K562 (cell line): ENCODE data around the gene POU1F1. TPM values are rescaled to one million over a fixed set of nuclear protein-coding genes. Genes with fewer than 3 reads are reported as not detected.
A peak's percentile ranks its signal among the peaks of the same experiment; 100 is the strongest.

Experiments used
- ATAC-seq: fragments of 200-7000 bp; cut with Tn5 transposase; 3 replicates; pipeline ENCODE4 v1.9.1; 2020; ENCODE audit warnings: moderate library complexity
- BruUV-seq: library from RNA; stranded (reverse); fragments of 400-500 nt; replicated peaks from 2 replicates; lab custom pipeline; 2021; lab: Mats Ljungman, UMichigan
- CTCF ChIA-PET: fragments of 300-600 bp; formaldehyde crosslinking; extraction: SDS; loops from one replicate; lab custom pipeline; 2021; ENCODE audit warnings: low intra/inter-chr PET ratio; lab: Yijun Ruan, JAX
- POLR2A ChIA-PET: fragments of 300-600, 350-650 bp; sonication (Branson Sonifier 250); formaldehyde crosslinking; extraction: SDS; loops from one replicate; lab custom pipeline; 2021; ENCODE audit warnings: antibody characterized with exemption, inconsistent platforms; lab: Yijun Ruan, JAX
- DNase-seq, 4 experiments: peaks; one replicate each; pipeline versions ENCODE4 v3.0.0 to v3.0.0-alpha.2; 2011 to 2018; ENCODE audit warnings: low spot score in 3 of 4, mixed read lengths in 3 of 4; ENCODE audit errors: extremely low read depth in 1 of 4
- FAIRE-seq: peaks from 2 replicates; lab custom pipeline; 2011; peaks lifted over from hg19 to GRCh38; lab: Jason Lieb, UNC
- H2AFZ ChIP-seq: 2 replicates; pipeline ENCODE4 v1.6.0; 2011; ENCODE audit warnings: low read depth, low read length, control low read depth, inconsistent platforms
- H3K27ac ChIP-seq: fragments of 200-600 bp; 3 replicates; pipeline ENCODE4 v1.8.0; 2011; ENCODE audit warnings: low read depth, mild to moderate bottlenecking, control low read depth, inconsistent platforms, low read length, moderate library complexity, mixed read lengths; ENCODE audit errors: extremely low read depth
- H3K27me3 ChIP-seq, 2 experiments: fragments of 300-600 bp in 1 of 2; 2 replicates in 1 of 2; 3 replicates in 1 of 2; pipeline versions ENCODE4 v1.6.0 to v1.8.0; 2011; ENCODE audit warnings: inconsistent platforms in 2 of 2, low read length in 2 of 2, mild to moderate bottlenecking in 1 of 2, mixed read lengths in 1 of 2, moderate library complexity in 1 of 2; ENCODE audit not compliant: control insufficient read depth in 2 of 2, insufficient read depth in 2 of 2
- H3K36me3 ChIP-seq: fragments of 300-600 bp; 3 replicates; pipeline ENCODE4 v1.8.0; 2011; ENCODE audit warnings: mild to moderate bottlenecking, low read length, inconsistent platforms; ENCODE audit not compliant: control insufficient read depth, insufficient read depth
- H3K4me1 ChIP-seq, 2 experiments: fragments of 200-600 bp in 1 of 2; replicated peaks in 1 of 2; 2 replicates in 1 of 2; 3 replicates in 1 of 2; pipeline versions ENCODE4 v1.5.1 to v1.8.0; 2011; ENCODE audit warnings: inconsistent platforms in 2 of 2, low read length in 2 of 2, mild to moderate bottlenecking in 1 of 2, mixed read lengths in 1 of 2, moderate library complexity in 1 of 2; ENCODE audit not compliant: control insufficient read depth in 2 of 2, insufficient read depth in 2 of 2
- H3K4me2 ChIP-seq: 2 replicates; pipeline ENCODE4 v1.6.1; 2011; ENCODE audit warnings: low read length, control low read depth, inconsistent platforms, mixed read lengths; ENCODE audit not compliant: insufficient read depth
- H3K4me3 ChIP-seq: fragments of 200-600 bp; sonication (generic), shearing (Covaris generic); 2 replicates; pipeline ENCODE4 v1.5.1; 2016; ENCODE audit warnings: control low read depth, inconsistent platforms
- H3K79me2 ChIP-seq: fragments of 200-600 bp; 3 replicates; pipeline ENCODE4 v1.8.0; 2011; ENCODE audit warnings: low read length, inconsistent platforms; ENCODE audit not compliant: control insufficient read depth, insufficient read depth
- H3K9ac ChIP-seq, 2 experiments: 2 replicates each; pipeline versions ENCODE4 v1.6.0 to v1.6.1; 2011; ENCODE audit warnings: low read depth in 2 of 2, low read length in 2 of 2, control low read depth in 1 of 2, inconsistent platforms in 1 of 2, mild to moderate bottlenecking in 1 of 2, mixed read lengths in 1 of 2; ENCODE audit not compliant: insufficient read depth in 1 of 2
- H3K9me1 ChIP-seq: one replicate; pipeline ENCODE4 v1.6.0; 2011; ENCODE audit warnings: inconsistent platforms, mild to moderate bottlenecking, low read length, moderate library complexity; ENCODE audit not compliant: control insufficient read depth, insufficient read depth
- H3K9me3 ChIP-seq: replicated peaks from 2 replicates; pipeline ENCODE4 v1.5.1; 2011; ENCODE audit warnings: low read depth, low read length, inconsistent platforms; ENCODE audit not compliant: control insufficient read depth, insufficient read depth
- H4K20me1 ChIP-seq: replicated peaks from 2 replicates; pipeline ENCODE4 v1.6.1; 2011; ENCODE audit warnings: low read length, inconsistent platforms, mixed read lengths; ENCODE audit not compliant: control insufficient read depth, insufficient read depth
- CEBPG ChIP-seq, 3 experiments: fragments of 200-800 bp in 1 of 3; sonication (Bioruptor generic) in 1 of 3; sonication (generic) in 1 of 3; formaldehyde crosslinking in 1 of 3; IDR thresholded peaks in 2 of 3; conservative IDR thresholded peaks in 1 of 3; 2 replicates each; pipeline versions ENCODE4 v1.6.1 to v1.8.0; 2016 to 2022; ENCODE audit warnings: missing compliant biosample characterization in 2 of 3, missing genetic modification characterization in 2 of 3, mild to moderate bottlenecking in 1 of 3, missing genetic modification reagents in 1 of 3
- FOXP1 ChIP-seq: sonication (generic); formaldehyde crosslinking; IDR thresholded peaks from 2 replicates; pipeline ENCODE4 v1.8.0; 2022; ENCODE audit warnings: mild to moderate bottlenecking, missing genetic modification reagents
- HNRNPL ChIP-seq: fragments of 200-400 bp; formaldehyde crosslinking; IDR thresholded peaks from 2 replicates; pipeline ENCODE4 v1.6.1; 2017; ENCODE audit warnings: low read depth, mild to moderate bottlenecking, low read length
- ILK ChIP-seq: fragments of 450-650 bp; IDR thresholded peaks from 2 replicates; pipeline ENCODE4 v1.6.1; 2016; ENCODE audit warnings: missing genetic modification characterization, low read depth, mild to moderate bottlenecking, missing compliant biosample characterization, moderate library complexity, borderline replicate concordance
- MCM2 ChIP-seq: fragments of 450-650 bp; IDR thresholded peaks from 2 replicates; pipeline ENCODE4 v1.6.1; 2017; ENCODE audit warnings: low read depth, mild to moderate bottlenecking
- PPARD ChIP-seq: fragments of 250-450 bp; sonication (Bioruptor Pico); IDR thresholded peaks from 2 replicates; pipeline ENCODE4 v1.8.0; 2022; ENCODE audit warnings: inconsistent platforms, mild to moderate bottlenecking, moderate library complexity
- RAD21 ChIP-seq, 2 experiments: fragments of 250-450 bp in 1 of 2; fragments of 450-650 bp in 1 of 2; sonication (Bioruptor Pico) in 1 of 2; formaldehyde crosslinking in 1 of 2; IDR thresholded peaks in 1 of 2; conservative IDR thresholded peaks in 1 of 2; 2 replicates each; pipeline versions ENCODE4 v1.4.0 to v1.8.0; 2020 to 2022; ENCODE audit warnings: mild to moderate bottlenecking in 2 of 2, moderate library complexity in 1 of 2
- RFX7 ChIP-seq: fragments of 250-450 bp; sonication (Bioruptor Pico); IDR thresholded peaks from 2 replicates; pipeline ENCODE4 v1.5.1; 2021; ENCODE audit warnings: mild to moderate bottlenecking
- SMC3 ChIP-seq: conservative IDR thresholded peaks from 2 replicates; pipeline ENCODE4 v1.6.1; 2011; ENCODE audit warnings: low read depth, low read length, improper control_type of control experiment; ENCODE audit not compliant: insufficient read depth
- XRCC3 ChIP-seq: fragments of 450-650 bp; IDR thresholded peaks from 2 replicates; pipeline ENCODE4 v1.6.1; 2017; ENCODE audit warnings: mild to moderate bottlenecking, moderate library complexity
- ZNF165 ChIP-seq: fragments of 250-450 bp; sonication (Bioruptor Pico); IDR thresholded peaks from 2 replicates; pipeline ENCODE4 v1.4.0; 2020; ENCODE audit warnings: borderline replicate concordance
- WGBS: fragments of 100-300 bp; shearing (Covaris generic); methylation state at CpG from one replicate; pipeline ENCODE4 v1.1.6; 2016; ENCODE audit warnings: low coverage, mixed read lengths; ENCODE audit not compliant: insufficient coverage; ENCODE audit errors: missing lambda C conversion rate; 5-methylcytosine and 5-hydroxymethylcytosine counted together
- in situ Hi-C: fragments of 300-500 bp; cut with MboI; formaldehyde crosslinking; loops from 4 replicates; pipeline ENCODE4 v1.15.0; 2018; ENCODE audit warnings: inconsistent platforms, mixed read lengths
- intact Hi-C: fragments of 100-400 bp; cut with micrococcal nuclease; formaldehyde crosslinking; loops from 2 replicates; pipeline ENCODE4 v1.14.2; 2022
- polyA plus RNA-seq, 8 experiments: library from polyadenylated mRNA; depleted of rRNA in 4 of 8; stranded (reverse) in 5 of 8; unstranded in 3 of 8; fragments of >200 nt; fragmentation: Nextera tagmentation in 2 of 8; fragmentation: Illumina TruSeq in 1 of 8; extraction: Ambion mirVana in 2 of 8; extraction: Trizol in 1 of 8; gene quantifications; 2 replicates each; pipeline versions ENCODE4 v1.2.1 to v1.2.3, GENCODE V29; 2011 to 2014; ENCODE audit warnings: inconsistent platforms in 1 of 8, missing spikeins in 1 of 8
- total RNA-seq, 7 experiments: library from RNA; depleted of rRNA in 6 of 7; stranded (reverse); fragments of >200 nt in 6 of 7; fragmentation: Illumina TruSeq in 2 of 7; extraction: Trizol in 2 of 7; gene quantifications; 2 replicates each; pipeline versions ENCODE4 v1.2.1 to v1.2.3, GENCODE V29; 2011 to 2021; ENCODE audit warnings: low replicate concordance in 1 of 7
- TF ChIP-seq, protein P1 (sequence below): IDR thresholded peaks from 2 replicates; pipeline ENCODE4 v1.6.1; 2011; ENCODE audit not compliant: insufficient read length; ENCODE audit errors: extremely low read depth
- TF ChIP-seq, protein P2 (sequence below): fragments of 250-450 bp; sonication (Bioruptor Pico); IDR thresholded peaks from 2 replicates; pipeline ENCODE4 v1.5.0; 2021
- TF ChIP-seq, protein P3 (sequence below), 3 experiments: IDR thresholded peaks in 2 of 3; conservative IDR thresholded peaks in 1 of 3; 2 replicates each; pipeline ENCODE4 v1.5.1; 2011 to 2012; ENCODE audit warnings: low read length in 3 of 3, mild to moderate bottlenecking in 3 of 3, control low read depth in 2 of 3, improper control_type of control experiment in 1 of 3, inconsistent platforms in 1 of 3, low read depth in 1 of 3, mixed read lengths in 1 of 3, moderate library complexity in 1 of 3; ENCODE audit not compliant: insufficient read depth in 2 of 3
- TF ChIP-seq, protein P4 (sequence below): fragments of 450-650 bp; formaldehyde crosslinking; IDR thresholded peaks from 2 replicates; pipeline ENCODE4 v1.4.0; 2020; ENCODE audit warnings: mild to moderate bottlenecking, moderate library complexity

Gene POU1F1
- total and polyA plus RNA-seq, 9 of the 15 experiments (the other 6 are each of a cell fraction or from before 2014, with no cell fraction given) = not detected

DNA sequence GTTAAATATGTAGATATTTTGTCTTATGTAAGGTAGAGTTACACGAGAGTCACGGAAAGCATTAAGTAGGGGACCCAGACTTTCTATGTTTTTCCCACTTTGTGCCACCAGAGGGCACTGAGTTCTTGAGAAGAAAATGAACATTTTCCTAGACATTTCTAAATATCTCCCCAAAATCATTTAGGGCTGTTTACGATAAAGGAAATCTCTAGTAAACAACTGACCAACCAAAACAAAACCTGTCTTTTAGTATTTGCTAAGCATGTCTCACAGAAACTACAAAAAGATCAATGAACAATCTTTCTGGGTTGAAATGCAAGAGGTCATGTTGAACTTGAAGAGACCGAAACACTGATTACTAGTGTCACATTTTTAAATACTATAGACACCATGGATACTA is 16.1 kb downstream of the POU1F1 start:
- POLR2A ChIA-PET = no interaction called here
- peak; percentile 65 for ATAC-seq

More for the DNA sequence above, 16.1 kb downstream of the POU1F1 start:
- Histone ChIP-seq H3K9ac (no peak overlapping the region), H3K79me2 (no peaks in the 10 kb centered on the region), H4K20me1 (no peaks in the 10 kb centered on the region), H3K4me3 (no peak overlapping the region), H3K9me3 (no peaks in the 10 kb centered on the region), H3K36me3 (no peaks in the 10 kb centered on the region), H3K27me3 (no peaks in the 10 kb centered on the region), H3K9me1 (no peaks in the 10 kb centered on the region), H2AFZ (no peak overlapping the region), H3K4me1 (no peaks in the 10 kb centered on the region), H3K27ac (no peak overlapping the region), H3K4me2 (0 out of 2 replicates have a peak overlapping the region, but pooled peaks have one; percentile 24)
- CTCF ChIA-PET = interaction anchor here (0.7 to 1.7 kb wide), 3 partner anchors 244 to 745 kb away, joined by 3 to 10 read pairs (median 4); no protein-coding TSS in a partner anchor
- intact Hi-C loops = loop anchor here (5.0 kb wide), 1 partner anchor 852 kb away; no protein-coding TSS in a partner anchor
- TF ChIP-seq FOXP1 (no peak), SMC3 (0 out of 2 replicates have a peak, but pooled peaks have one; percentile 20), CEBPG (CRISPR knock-in tag; IDR thresholded peaks at IDR 0.05) (no peak), CEBPG (tag; conservative IDR thresholded peaks at IDR 0.05 in 1 of 2, IDR thresholded peaks at IDR 0.05 in 1 of 2) (no peak), ZNF165 (CRISPR knock-in tag) (no peak), RFX7 (CRISPR knock-in tag) (no peak), PPARD (CRISPR knock-in tag) (no peak), ILK (tag) (no peak), RAD21 (CRISPR knock-in tag; conservative IDR thresholded peaks at IDR 0.05 in 1 of 2, IDR thresholded peaks at IDR 0.05 in 1 of 2) (peak; percentile 29 to 50; a peak in 3 of 4 replicates), HNRNPL (no peak), MCM2 (no peak), XRCC3 (no peak)
- TF ChIP-seq, protein P1, sequence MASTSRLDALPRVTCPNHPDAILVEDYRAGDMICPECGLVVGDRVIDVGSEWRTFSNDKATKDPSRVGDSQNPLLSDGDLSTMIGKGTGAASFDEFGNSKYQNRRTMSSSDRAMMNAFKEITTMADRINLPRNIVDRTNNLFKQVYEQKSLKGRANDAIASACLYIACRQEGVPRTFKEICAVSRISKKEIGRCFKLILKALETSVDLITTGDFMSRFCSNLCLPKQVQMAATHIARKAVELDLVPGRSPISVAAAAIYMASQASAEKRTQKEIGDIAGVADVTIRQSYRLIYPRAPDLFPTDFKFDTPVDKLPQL = no peak
- TF ChIP-seq, protein P2, sequence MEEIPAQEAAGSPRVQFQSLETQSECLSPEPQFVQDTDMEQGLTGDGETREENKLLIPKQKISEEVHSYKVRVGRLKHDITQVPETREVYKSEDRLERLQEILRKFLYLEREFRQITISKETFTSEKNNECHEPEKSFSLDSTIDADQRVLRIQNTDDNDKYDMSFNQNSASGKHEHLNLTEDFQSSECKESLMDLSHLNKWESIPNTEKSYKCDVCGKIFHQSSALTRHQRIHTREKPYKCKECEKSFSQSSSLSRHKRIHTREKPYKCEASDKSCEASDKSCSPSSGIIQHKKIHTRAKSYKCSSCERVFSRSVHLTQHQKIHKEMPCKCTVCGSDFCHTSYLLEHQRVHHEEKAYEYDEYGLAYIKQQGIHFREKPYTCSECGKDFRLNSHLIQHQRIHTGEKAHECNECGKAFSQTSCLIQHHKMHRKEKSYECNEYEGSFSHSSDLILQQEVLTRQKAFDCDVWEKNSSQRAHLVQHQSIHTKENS = no peak
- TF ChIP-seq, protein P3, sequence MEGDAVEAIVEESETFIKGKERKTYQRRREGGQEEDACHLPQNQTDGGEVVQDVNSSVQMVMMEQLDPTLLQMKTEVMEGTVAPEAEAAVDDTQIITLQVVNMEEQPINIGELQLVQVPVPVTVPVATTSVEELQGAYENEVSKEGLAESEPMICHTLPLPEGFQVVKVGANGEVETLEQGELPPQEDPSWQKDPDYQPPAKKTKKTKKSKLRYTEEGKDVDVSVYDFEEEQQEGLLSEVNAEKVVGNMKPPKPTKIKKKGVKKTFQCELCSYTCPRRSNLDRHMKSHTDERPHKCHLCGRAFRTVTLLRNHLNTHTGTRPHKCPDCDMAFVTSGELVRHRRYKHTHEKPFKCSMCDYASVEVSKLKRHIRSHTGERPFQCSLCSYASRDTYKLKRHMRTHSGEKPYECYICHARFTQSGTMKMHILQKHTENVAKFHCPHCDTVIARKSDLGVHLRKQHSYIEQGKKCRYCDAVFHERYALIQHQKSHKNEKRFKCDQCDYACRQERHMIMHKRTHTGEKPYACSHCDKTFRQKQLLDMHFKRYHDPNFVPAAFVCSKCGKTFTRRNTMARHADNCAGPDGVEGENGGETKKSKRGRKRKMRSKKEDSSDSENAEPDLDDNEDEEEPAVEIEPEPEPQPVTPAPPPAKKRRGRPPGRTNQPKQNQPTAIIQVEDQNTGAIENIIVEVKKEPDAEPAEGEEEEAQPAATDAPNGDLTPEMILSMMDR (IDR thresholded peaks at IDR 0.05 in 2 of 3, conservative IDR thresholded peaks at IDR 0.05 in 1 of 3; ENCODE audit: insufficient read depth in 2 of 3, low read depth in 1 of 3, low read length in 3 of 3) = peak in 2 of 3 experiments; percentile 45 to 60; a peak in 4 of 6 replicates
- TF ChIP-seq, protein P4, sequence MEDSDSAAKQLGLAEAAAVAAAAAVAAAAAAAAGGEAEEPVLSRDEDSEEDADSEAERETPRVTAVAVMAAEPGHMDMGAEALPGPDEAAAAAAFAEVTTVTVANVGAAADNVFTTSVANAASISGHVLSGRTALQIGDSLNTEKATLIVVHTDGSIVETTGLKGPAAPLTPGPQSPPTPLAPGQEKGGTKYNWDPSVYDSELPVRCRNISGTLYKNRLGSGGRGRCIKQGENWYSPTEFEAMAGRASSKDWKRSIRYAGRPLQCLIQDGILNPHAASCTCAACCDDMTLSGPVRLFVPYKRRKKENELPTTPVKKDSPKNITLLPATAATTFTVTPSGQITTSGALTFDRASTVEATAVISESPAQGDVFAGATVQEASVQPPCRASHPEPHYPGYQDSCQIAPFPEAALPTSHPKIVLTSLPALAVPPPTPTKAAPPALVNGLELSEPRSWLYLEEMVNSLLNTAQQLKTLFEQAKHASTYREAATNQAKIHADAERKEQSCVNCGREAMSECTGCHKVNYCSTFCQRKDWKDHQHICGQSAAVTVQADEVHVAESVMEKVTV = 0 out of 2 replicates have a peak, but pooled peaks have one; percentile 17
- in situ Hi-C loops = no loop called here
- 24% methylated on average over 4 of the region's 4 CpGs for WGBS
- peak; percentile 8 to 57 (median 14) for DNase-seq
- FAIRE-seq = no peak
- BruUV-seq = no TSS peak
